NB4 (cell line): Measurements from ENCODE around the gene PDE3B.

ENCODE experiments used
- MAX ChIP-seq: IDR thresholded peaks from 2 replicates; pipeline ENCODE4 v1.6.1; 2011; ENCODE audit warnings: low read depth, low read length
- MYC ChIP-seq: IDR thresholded peaks from 2 replicates; pipeline ENCODE4 v1.6.1; 2011; ENCODE audit warnings: low read depth, low read length
- POLR2A ChIP-seq: IDR thresholded peaks from 2 replicates; pipeline ENCODE4 v1.6.1; 2011; ENCODE audit warnings: mild to moderate bottlenecking; ENCODE audit not compliant: insufficient read length; ENCODE audit errors: extremely low read depth

DNA sequence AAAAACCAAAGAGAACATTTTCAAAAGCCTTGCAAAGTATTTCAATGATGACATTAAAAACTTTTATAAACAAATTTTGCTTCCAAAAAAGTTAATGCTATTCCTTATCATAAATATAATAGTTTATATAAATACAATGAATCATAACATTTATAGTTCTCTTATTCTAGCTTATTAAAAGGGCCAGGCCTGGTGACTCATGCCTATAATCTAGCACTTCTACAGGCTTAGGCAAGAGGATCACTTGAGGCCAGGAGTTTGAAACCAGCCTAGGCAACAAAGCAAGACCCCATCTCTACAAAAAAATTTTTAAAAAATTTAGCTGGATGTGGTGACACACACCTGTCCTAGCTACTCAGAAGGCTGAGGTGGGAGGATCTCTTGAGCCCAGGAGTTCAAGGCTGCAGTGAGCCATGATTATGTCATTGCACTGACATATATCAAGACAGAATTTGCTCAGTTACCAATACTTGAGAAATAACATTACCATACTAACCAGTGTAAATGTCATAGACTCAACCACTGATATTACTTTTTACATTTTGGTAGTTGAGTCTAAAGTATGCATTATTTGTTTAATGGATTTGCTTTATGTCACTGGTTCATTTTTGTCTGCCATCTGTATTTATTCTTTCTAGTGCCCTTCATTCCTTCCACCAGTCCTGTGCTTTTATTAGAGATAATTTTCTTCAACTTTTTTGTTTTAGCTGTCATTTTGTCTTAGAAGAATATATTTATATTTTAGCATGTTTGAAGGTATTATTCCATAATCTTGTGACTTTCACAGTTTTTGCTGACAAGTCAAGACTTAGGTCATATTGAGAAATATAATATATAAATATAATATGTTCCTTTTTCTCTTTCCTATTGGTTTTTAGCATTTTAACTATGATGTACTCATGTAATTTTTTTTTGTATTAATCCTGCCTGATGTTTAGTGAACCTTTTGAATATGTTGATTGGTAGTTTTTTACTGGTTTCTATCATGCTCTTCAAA lies 192.2 kb downstream of the PDE3B start:
- TF ChIP-seq MAX, result no peak
- TF ChIP-seq POLR2A, result no peak
- no peak for TF ChIP-seq MYC
